ENCODE measurements around the gene COCH.
"Not testable (repeated sequence)": the region's sequence is repeated elsewhere in the genome, so short reads cannot be mapped to it uniquely, and the experiment has no call there.

Gene COCH

GRCh38 chr14:30875788-30876053 is 1.4 kb downstream of the COCH start:
- DNase-seq (ENCODE audit: low read depth in 2 of 2), result no peak

GRCh38 chr14:30876692-30877091 is 2.3 kb downstream of the COCH start:
- no peak for DNase-seq (ENCODE audit: low read depth in 2 of 2)

DNA sequence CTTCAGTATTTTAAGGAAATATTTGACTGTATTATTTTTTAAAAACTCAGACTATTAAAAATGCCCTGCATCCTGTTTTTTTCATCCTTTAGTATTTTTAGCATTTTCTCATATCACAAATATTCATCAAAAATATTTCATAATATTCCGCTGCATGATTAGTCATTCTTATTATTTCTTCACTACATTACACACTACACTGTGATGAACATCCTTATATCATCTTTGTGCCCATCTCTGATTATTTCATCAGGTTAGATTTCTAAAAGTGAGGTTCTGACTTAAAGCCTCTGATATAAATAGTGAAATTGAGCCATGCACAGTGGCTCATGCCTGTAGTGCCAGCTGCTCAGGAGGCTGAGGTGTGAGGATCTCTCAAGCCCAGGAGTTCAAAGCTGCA is 8.1 kb downstream of the COCH start:
- no peak for DNase-seq (ENCODE audit: low read depth in 2 of 2)

GRCh38 chr14:30883508-30884294 is 9.3 kb downstream of the COCH start:
- DNase-seq (ENCODE audit: low read depth in 2 of 2), result no peak

- no peak for DNase-seq (ENCODE audit: low read depth in 2 of 2)
Measured at GRCh38 chr14:30884901-30885300, 10.5 kb downstream of the COCH start.

GRCh38 chr14:30885840-30886740 is 11.7 kb downstream of the COCH start:
- no peak for DNase-seq (ENCODE audit: low read depth in 2 of 2)

GRCh38 chr14:30888480-30889243 is 14.3 kb downstream of the COCH start:
- no peak for DNase-seq (ENCODE audit: low read depth in 2 of 2)

GRCh38 chr14:30889244-30889594 is 14.9 kb downstream of the COCH start:
- DNase-seq (ENCODE audit: low read depth in 2 of 2), result no peak

DNA sequence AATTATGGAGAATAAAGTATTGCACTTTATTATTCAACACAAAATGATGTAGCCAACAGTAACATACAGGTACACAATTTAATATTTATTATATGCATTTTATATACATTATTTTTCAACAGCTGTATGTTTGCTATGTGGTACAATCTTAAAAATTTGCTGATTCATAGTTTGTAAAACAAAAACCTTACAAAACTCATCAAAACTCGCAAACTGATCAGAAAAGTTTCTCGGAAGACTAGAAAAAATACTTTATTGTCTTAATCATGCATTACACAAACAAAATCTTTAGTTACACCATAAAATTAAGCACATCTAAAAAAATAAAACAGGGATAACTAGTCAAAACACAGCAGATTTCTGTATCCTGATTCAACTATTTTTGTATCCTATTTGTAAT is 19.5 kb downstream of the COCH start:
- no peak for DNase-seq (ENCODE audit: low read depth in 2 of 2)

DNA sequence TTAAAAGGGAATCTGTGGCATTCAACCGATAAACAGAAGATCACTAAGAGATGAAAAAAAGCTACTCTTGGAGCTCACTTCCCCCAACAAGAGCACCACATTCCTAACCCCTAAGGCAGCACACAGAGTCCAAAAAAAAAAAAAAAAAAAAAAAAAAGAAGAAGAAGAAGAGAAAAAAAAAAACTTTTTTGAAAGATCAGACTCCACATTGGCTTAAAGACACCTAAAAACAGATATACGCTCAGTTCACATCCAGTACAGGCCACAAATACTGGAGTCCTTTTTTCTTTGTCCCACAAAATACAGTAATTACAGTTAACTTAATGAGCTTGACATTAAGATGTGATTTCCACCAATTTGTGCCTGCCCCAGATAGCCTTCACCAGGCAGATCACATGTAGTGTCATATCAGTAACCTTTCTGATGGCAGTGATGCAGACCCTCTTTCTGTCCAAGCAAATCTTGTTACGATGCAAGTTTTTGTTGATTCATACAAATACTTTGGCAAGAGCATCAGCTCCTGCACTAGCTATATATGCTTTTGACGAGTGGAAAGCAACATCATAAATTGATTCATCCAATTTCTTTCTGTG is 20.7 kb downstream of the COCH start:
- DNase-seq (ENCODE audit: low read depth in 2 of 2), result no peak

- DNase-seq (ENCODE audit: low read depth in 2 of 2), result no peak
Measured at GRCh38 chr14:30896435-30896834, 22.1 kb downstream of the COCH start.

DNA sequence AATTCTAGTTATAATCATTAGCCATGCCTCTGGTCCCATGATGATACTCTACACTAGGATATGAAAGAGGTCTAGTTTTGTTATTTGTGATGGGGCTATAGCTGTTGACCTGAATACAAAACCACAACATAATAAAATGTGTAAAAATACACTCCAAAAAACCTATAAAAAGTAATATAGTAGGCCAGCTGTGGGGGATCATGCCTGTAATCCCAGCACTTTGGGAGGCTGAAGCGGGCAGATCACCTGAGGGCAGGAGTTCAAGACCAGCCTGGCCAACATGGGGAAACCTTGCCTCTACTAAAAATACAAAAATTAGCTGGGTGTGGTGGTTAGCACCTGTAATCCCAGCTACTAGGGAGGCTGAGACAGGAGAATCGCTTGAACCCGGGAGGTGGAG is 22.8 kb downstream of the COCH start:
- DNase-seq (ENCODE audit: low read depth in 2 of 2), result not testable (repeated sequence)

DNA sequence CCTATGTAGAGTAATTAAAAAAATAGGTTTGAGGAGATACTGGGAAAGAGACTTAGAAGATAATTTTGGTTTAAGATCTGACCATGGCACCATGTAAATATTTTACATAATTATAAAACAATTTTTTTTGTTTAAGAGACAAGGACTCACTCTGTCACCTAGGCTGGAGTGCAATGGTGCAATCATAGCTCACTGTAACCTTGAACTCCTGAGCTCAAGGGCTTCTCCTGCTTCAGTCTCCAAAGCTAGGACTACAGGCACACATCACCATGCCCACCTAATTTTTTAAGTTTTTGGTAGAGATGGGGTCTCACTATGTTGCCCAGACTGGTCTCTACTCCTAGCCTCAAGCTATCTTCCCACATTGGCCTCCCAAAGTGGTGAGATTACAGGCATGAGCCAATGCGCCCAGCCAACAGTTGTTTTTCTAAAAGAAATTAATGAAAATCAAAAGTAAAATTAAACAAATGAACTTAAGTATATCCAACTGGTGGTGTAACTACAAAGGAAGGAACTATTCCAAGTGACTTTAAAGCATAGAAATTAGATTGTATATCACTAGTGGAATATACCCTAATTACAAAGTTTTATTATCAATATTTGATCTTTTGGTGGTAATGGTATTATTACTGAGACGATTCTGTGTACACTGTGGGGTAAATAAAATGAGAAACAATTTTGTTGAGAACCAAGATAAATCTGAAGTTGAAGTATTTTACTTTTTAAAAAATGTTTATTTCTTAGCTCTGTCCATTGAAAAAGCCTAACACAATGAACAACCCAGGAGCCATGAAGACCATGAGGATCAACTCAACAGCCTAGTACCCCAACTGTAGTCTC is 29.1 kb downstream of the COCH start:
- DNase-seq (ENCODE audit: low read depth in 2 of 2), result no peak

- no peak for DNase-seq (ENCODE audit: low read depth in 2 of 2)
Measured at GRCh38 chr14:30906752-30907658, 32.6 kb downstream of the COCH start.

DNA sequence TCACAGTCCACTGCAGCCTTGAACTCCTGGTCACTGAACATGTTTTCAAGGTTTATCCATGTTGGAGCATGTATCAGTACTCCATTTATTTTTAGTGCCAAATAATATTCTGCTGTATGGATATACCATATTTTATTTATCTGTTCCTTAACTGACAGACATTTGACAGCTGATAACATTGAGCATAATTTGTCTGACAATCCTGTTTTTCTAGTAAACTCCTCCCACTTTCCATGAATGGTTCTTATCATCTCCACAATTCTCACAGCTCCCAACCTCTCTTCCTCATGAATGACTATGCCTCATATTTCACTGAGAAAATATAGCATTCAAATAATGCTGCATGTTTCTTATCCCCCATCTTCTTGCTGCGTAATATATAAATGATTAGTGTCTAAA is 33.3 kb downstream of the COCH start:
- no peak for DNase-seq (ENCODE audit: low read depth in 2 of 2)

DNA sequence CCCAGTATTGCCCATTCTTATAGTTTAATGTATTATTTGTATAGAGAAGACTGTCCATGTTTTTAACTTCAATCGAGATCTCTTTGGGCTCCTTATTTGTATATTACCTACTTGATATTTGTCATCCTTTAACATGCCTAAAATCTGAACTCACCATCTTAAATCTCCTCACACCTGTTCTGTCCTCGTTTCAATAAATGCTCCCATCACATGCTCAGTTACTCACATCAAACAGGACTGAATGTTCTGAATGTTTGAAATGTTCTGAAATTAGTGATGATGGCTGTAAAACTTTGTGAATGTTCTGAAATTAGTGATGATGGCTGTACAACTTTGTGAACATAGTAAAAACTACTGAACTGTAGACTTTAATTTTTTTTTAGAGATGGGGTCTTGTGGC is 34.5 kb downstream of the COCH start:
- no peak for DNase-seq (ENCODE audit: low read depth in 2 of 2)

GRCh38 chr14:30914812-30915211 is 40.5 kb downstream of the COCH start:
- no peak for DNase-seq (ENCODE audit: low read depth in 2 of 2)

GRCh38 chr14:30915596-30915995 is 41.2 kb downstream of the COCH start:
- no peak for DNase-seq (ENCODE audit: low read depth in 2 of 2)

DNA sequence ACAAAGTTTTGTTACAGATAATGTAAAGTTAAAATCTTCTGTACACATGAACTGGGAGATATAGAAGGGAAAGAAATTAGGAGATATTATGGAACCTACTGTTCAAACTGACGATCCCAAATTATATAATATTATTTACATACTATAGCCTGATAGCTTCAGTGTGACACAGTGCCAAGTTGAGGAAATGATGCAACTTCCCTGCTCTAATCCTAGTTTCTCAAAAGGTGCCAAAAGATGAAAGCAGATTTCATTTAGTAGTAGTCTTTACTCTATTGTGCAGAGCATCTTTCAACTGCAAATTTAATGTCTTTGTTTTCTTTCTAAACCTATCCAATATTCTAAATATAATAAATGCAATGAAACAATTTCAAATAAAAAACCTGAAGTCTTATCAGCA is 46.9 kb downstream of the COCH start:
- peak; percentile 6 to 7 for DNase-seq (ENCODE audit: low read depth in 2 of 2)

GRCh38 chr14:30921788-30922187 is 47.4 kb downstream of the COCH start:
- no peak for DNase-seq (ENCODE audit: low read depth in 2 of 2)

Data from fibroblast of skin of left quadriceps (primary cell).